Measurements from ENCODE around the gene PTBP1. TPM values are rescaled to one million over a fixed set of nuclear protein-coding genes. Genes with fewer than 3 reads are reported as not detected.

PTBP1 gene
- 100 to 1,000 TPM in 2 of 3 donors, 10 to 100 TPM in 1; 51.6 to 125 (median 119) TPM for polyA plus RNA-seq

DNA sequence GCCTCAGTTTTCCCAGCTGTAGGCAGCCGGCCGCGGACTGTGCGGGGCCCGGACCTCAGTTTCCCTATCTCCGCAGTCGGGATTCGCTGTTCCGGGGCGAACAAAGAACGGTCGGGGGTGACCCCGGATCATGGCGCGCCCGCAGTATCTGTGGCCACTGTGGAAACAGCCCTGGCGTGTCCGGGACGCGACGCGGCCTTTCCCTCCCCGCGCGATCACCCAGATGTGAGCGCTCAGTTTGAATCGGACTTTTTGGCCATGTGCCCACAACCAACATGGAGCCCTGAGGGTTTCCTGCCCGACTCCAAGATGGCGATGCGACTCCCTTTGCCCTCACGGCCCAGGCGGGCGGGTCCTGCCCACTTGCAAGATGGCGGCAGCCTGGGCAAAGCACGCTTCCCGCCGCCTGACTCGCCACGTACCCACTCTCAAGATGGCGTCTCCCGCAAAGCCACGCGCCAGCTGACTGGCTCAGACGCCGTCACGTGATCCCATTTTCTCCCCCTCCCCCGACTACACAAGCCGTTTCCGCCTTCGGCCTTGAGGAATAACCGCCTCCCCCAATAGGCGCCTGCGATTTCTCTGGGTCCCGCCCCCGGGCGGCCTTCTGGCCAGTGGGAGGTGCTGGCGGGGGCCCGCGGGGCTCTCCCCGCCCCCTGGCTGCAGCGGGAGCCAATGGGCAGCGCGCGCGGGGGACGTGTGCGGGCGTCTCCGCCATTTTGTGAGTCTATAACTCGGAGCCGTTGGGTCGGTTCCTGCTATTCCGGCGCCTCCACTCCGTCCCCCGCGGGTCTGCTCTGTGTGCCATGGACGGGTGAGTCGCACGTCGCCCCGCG, at the start of gene PTBP1:
Gene PTBP1, plus strand, starts transcription at position 761 of the 836 bp plus-strand sequence. Its CDS starts 46 bp downstream, at position 807.
- WGBS, 3 donors = 0 to 1% (median 1%) methylated on average over 73 to 83 of the region's 83 CpGs
- peak within 1 kb of the TSS; percentile 90 for H3K27ac ChIP-seq (ENCODE audit: low read depth, low read length)

DNA sequence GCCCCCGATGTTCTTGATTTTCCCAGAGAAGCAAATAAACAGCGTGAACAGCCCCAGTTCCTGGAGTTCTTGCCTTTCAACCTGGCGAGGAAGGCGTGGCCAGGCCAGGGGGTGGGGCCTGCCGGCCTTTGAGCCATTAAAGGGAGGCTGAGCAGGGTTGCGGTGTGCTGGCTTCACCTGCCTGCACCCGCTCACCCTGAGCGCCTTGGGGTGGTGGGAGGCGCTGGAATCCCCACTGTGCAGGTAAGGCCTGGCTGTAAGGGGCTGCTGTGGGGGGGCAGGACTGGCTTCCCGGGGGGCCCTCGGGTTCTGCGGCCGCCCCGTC, 49.0 kb upstream of the PTBP1 start:
- 78 to 89% (median 82%) methylated on average over 14 of the region's 14 CpGs for WGBS, 3 donors
- no peak overlapping the region for H3K27ac ChIP-seq (ENCODE audit: low read depth, low read length)

GRCh38 chr19:749811-750210, 47.4 kb upstream of the PTBP1 start:
- 72 to 83% (median 76%) methylated on average over 13 to 14 of the region's 14 CpGs for WGBS, 3 donors
- no peak overlapping the region for H3K27ac ChIP-seq (ENCODE audit: low read depth, low read length)

DNA sequence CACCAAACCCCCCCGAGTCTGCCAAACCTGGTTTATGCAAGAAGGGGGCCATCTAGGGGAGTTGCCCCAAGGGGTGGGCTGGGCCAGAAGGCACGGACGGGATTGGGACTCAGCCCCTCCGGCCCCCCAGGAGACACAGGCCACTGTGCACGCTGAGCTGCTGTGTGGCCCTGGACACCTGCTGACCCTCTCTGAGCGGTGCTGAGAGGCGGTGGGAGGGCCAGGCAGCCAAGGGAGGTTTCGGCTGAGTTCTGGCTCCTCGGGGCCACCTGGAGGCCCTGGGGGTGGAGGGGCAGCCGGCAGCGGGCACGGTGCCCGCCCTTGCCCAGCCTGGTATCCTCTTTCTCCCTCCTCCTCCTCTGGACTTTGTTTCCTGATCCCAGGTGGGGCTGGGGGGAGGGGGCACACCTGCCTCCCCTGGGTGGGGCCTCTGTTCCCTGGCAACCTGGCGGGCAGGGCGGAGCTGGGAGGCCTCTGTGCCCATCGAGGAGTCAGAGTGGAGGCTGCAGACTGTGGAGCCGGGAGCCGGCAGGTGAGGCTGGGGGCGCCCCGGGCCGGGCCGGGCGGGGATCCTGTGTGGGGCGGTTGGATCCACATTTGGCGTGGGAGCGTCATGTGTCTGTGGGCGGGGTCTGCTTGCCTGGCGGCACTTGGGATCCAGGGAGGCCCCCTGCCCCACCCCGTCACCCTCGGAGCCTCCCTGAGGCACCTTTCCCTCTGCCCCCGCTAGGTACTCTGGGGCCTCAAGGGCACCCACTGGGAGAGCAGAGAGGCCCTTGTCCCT, 46.4 kb upstream of the PTBP1 start, which contains the start of gene MISP:
Gene MISP, plus strand, starts transcription at position 473 of the 784 bp plus-strand sequence. CDS start 5,835 bp downstream, outside the sequence.
- H3K27ac ChIP-seq (ENCODE audit: low read depth, low read length) = no peak within 1 kb of the TSS
- 33 to 60% (median 52%) methylated on average over 26 to 31 of the region's 31 CpGs for WGBS, 3 donors

GRCh38 chr19:751501-752341, 45.5 kb upstream of the PTBP1 start:
- 62 to 66% (median 65%) methylated on average over 27 to 30 of the region's 30 CpGs for WGBS, 3 donors
- H3K27ac ChIP-seq (ENCODE audit: low read depth, low read length) = no peak overlapping the region

- no peak overlapping the region for H3K27ac ChIP-seq (ENCODE audit: low read depth, low read length)
- 28 to 31% (median 30%) methylated on average over 39 of the region's 39 CpGs for WGBS, 3 donors
Measured at GRCh38 chr19:752652-753517, 44.4 kb upstream of the PTBP1 start.

DNA sequence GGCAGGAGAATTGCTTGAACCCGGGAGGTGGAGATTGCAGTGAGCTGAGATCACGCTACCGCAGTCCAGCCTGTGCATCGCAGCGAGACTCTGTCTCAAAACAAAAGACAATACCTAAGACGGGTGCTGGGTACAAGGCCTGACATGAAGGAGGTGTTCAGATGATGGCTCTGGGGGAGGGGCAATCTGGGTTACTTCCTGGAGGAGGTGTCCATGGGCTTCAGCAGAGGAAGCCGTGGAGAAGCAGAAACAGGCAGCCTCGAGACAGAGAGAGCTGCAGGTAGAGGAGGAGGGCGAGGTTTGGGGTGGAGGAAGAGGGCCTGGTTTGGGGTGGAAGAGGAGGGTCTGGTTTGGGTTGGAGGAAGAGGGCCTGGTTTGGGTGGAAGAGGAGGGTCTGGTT, 42.7 kb upstream of the PTBP1 start:
- WGBS, 3 donors = 89 to 91% (median 89%) methylated on average over 9 of the region's 9 CpGs

DNA sequence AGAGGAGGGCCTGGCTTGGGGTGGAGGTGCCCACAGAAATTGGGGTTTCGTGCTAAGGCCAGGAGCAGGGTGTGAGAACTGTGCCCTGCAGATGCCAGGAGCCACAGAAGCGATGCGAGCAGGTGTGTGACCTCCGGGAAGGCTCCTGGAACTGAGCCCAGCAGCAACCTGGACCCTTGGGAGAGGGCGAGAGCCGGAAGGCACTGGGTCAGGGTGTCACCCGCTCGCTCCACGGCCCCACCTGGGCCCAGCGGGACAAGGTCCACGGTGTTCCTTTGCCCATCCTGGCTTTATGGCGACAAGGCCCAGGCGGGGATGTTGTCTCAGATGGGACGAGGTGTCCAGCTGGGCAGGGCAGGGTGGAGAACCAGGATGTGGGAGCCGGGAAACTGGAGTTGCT, 42.2 kb upstream of the PTBP1 start:
- H3K27ac ChIP-seq (ENCODE audit: low read depth, low read length) = no peak overlapping the region
- WGBS, 3 donors = 72 to 90% (median 87%) methylated on average over 15 of the region's 15 CpGs

More for the DNA sequence above, 42.7 kb upstream of the PTBP1 start:
- no peak overlapping the region for H3K27ac ChIP-seq (ENCODE audit: low read depth, low read length)

DNA sequence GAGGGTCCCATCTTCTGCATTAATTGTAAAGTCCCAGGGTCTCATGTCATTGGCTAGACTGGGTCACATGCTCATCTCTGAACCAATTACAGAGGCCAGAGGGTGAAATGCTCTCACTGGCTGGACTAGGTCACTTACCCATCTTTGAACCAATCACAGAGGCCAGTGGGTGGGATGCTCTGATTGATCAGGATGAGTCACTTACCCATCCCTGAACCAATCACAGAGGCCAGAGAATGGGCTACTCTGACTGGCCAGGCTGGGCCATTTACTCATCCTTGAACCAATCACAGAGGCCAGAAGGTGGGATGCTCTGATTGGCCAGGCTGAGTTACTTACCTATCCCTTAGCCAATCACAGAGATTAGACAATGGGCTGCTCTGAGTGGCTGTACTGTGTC, 41.0 kb upstream of the PTBP1 start:
- H3K27ac ChIP-seq (ENCODE audit: low read depth, low read length) = no peak overlapping the region

GRCh38 chr19:756821-757688, 40.2 kb upstream of the PTBP1 start:
- no peak overlapping the region for H3K27ac ChIP-seq (ENCODE audit: low read depth, low read length)
- WGBS, 3 donors = 84 to 87% (median 87%) methylated on average over 36 of the region's 36 CpGs

DNA sequence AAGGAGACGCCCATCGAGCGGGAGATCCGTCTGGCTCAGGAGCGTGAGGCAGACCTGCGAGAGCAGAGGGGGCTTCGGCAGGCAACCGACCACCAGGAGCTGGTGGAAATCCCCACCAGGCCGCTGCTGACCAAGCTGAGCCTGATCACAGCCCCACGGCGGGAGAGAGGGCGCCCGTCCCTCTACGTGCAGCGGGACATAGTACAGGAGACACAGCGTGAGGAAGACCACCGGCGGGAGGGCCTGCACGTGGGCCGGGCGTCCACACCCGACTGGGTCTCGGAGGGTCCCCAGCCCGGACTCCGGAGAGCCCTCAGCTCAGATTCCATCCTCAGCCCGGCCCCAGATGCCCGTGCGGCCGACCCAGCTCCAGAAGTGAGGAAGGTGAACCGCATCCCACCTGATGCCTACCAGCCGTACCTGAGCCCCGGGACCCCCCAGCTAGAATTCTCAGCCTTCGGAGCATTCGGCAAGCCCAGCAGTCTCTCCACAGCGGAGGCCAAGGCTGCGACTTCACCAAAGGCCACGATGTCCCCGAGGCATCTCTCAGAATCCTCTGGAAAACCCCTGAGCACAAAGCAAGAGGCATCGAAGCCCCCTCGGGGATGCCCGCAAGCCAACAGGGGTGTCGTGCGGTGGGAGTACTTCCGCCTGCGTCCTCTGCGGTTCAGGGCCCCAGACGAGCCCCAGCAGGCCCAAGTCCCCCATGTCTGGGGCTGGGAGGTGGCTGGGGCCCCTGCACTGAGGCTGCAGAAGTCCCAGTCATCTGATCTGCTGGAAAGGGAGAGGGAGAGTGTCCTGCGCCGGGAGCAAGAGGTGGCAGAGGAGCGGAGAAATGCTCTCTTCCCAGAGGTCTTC, 39.2 kb upstream of the PTBP1 start:
- no peak overlapping the region for H3K27ac ChIP-seq (ENCODE audit: low read depth, low read length)
- 91 to 96% (median 94%) methylated on average over 49 to 50 of the region's 50 CpGs for WGBS, 3 donors

- 92 to 97% (median 93%) methylated on average over 10 of the region's 10 CpGs for WGBS, 3 donors
- no peak overlapping the region for H3K27ac ChIP-seq (ENCODE audit: low read depth, low read length)
Measured at GRCh38 chr19:763181-763580, 34.1 kb upstream of the PTBP1 start.

GRCh38 chr19:763869-764268, 33.4 kb upstream of the PTBP1 start:
- no peak overlapping the region for H3K27ac ChIP-seq (ENCODE audit: low read depth, low read length)
- 90 to 97% (median 96%) methylated on average over 6 of the region's 6 CpGs for WGBS, 3 donors

DNA sequence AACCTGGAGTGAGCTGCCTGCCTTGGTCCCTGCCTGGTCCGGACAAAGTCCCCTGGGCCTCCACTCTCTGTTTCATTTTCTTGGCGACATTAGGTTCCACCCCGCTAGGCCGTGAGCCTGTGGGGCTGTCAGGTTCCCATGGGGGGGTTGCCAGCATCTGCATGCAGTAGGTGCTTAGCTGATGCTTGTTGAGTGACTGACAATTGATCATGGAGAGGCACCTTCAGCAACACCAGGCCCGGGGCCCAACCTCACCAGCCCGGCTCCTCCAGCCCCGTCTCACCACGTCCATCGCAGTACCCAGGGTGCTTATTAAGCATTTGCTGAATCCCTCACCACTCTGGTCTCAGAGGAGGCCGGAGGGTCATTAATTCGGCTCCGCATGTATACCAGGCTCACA, 33.0 kb upstream of the PTBP1 start:
- WGBS, 3 donors = 94 to 95% (median 95%) methylated on average over 12 of the region's 12 CpGs
- H3K27ac ChIP-seq (ENCODE audit: low read depth, low read length) = no peak overlapping the region

GRCh38 chr19:765179-765738, 32.0 kb upstream of the PTBP1 start:
- no peak overlapping the region for H3K27ac ChIP-seq (ENCODE audit: low read depth, low read length)
- 75 to 90% (median 82%) methylated on average over 7 of the region's 7 CpGs for WGBS, 3 donors

GRCh38 chr19:768424-768823, 28.8 kb upstream of the PTBP1 start:
- no peak overlapping the region for H3K27ac ChIP-seq (ENCODE audit: low read depth, low read length)
- 51 to 69% (median 62%) methylated on average over 14 of the region's 14 CpGs for WGBS, 3 donors

Data from adipose tissue (tissue), 3 donors.